Measurements from ENCODE around the gene THSD4.

The THSD4 gene

DNA sequence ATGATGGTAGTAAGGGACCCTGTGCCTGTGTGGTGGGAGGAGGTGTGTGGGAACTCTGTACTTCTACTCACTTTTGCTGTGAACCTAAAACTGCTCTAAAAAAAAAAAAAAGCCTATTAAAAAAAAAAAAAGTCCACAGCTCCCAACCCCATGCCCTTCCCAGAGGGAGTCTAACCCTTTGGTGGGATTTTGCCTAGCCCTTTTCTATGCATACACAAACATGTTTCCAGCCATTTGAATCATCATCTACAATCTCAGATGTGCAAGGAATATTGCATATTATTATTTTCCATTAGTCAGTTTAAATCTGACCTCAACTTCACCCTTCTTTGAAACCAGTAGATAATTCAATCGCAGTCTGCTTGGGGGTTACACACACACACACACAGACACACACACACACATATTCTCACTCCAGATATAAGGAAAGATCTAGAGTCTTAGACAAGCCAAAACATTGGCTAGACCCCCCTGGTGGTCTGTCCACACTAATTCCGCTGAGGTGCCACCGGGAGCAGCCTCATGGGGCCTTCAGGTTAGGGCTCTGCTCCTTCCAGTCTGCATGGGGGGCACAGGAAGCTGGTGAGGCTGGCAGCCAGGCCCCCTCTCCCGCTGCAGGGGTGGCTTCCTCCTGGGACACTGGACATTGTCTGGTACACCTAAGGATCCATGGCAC is 619.6 kb downstream of the THSD4 start:
- no peak for DNase-seq (ENCODE audit: low read depth, low spot score)

DNA sequence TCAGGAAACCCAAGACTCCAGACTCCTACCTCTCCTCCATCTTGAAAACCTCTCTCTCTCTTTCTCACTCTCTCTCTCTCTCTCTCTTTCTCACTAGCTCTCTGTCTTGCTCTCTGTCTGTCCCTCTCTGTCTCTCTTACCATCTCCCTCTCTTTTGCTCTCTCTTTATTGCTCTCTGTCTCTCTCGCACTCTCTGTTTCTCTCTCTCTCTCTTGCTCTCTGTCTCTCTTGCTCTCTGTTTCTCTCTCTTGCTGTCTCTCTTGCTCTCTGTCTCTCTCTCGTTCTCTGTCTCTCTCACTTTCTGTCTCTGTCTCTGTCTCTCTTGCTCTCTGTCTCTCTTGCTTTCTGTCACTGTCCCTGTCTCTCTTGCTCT is 620.1 kb downstream of the THSD4 start:
- Histone ChIP-seq H3K4me3 (no peak overlapping the region), H3K9ac (ENCODE audit: insufficient read length) (no peak overlapping the region), H3K27ac (no peak overlapping the region), H3K36me3 (ENCODE audit: insufficient read depth, low read length) (no peaks in the 10 kb centered on the region), H3K9me3 (ENCODE audit: low read depth, low read length) (no peaks in the 10 kb centered on the region)
- no peak for TF ChIP-seq POLR2AphosphoS5 (IDR thresholded peaks at IDR 0.05; ENCODE audit: borderline replicate concordance, low read depth, low read length)
- no peak for TF ChIP-seq EZH2 (IDR thresholded peaks at IDR 0.05)
- TF ChIP-seq FOXP2 (optimal IDR thresholded peaks at IDR 0.05; ENCODE audit: control extremely low read depth, extremely low read length, insufficient read depth): no peak
- DNase-seq (ENCODE audit: low read depth, low spot score): no peak

More for the DNA sequence above, 619.6 kb downstream of the THSD4 start:
- H3K27ac ChIP-seq: no peak overlapping the region
- no peak for TF ChIP-seq FOXP2 (optimal IDR thresholded peaks at IDR 0.05; ENCODE audit: control extremely low read depth, extremely low read length, insufficient read depth)
- TF ChIP-seq POLR2AphosphoS5 (IDR thresholded peaks at IDR 0.05; ENCODE audit: borderline replicate concordance, low read depth, low read length): no peak
- no peak for TF ChIP-seq EZH2 (IDR thresholded peaks at IDR 0.05)
- H3K9ac ChIP-seq (ENCODE audit: insufficient read length): no peak overlapping the region
- no peaks in the 10 kb centered on the region for H3K9me3 ChIP-seq (ENCODE audit: low read depth, low read length)
- no peak overlapping the region for H3K4me3 ChIP-seq
- no peaks in the 10 kb centered on the region for H3K36me3 ChIP-seq (ENCODE audit: insufficient read depth, low read length)

DNA sequence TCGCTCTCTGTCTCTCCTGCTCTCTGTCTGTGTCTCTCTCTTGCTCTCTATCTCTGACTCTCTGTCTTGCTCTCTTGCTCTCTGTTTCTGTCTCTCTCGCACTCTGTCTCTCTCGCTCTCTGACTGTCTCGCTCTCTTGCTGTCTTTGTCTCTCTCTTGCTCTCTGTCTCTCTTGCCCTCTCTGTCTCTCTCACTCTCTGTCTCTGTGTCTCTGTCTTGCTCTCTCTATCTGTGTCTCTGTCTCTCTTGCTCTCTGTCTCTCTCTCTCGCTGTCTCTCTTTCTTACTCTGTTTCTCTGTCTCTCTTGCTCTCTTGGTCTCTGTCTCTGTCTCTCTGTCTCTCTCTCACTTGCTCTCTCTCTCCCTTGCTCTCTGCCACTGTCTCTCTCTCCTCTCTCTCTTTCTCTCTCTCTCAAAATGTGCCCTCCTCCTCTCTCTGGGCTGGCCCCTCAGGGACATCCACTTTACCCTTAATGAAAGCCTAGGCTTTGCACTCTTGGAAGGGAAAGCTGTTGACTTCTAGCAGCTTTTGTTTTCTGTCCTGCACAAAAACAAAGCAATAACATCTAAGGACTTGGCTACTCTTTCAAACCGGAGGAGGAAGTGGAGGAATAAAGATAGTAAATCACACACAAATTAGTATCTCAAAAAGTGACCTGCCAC is 621.1 kb downstream of the THSD4 start:
- Histone ChIP-seq H3K36me3 (ENCODE audit: insufficient read depth, low read length) (no peaks in the 10 kb centered on the region), H3K9me3 (ENCODE audit: low read depth, low read length) (no peaks in the 10 kb centered on the region), H3K9ac (ENCODE audit: insufficient read length) (no peak overlapping the region), H3K4me3 (no peak overlapping the region), H3K27ac (no peak overlapping the region)
- DNase-seq (ENCODE audit: low read depth, low spot score): no peak
- TF ChIP-seq FOXP2 (optimal IDR thresholded peaks at IDR 0.05; ENCODE audit: control extremely low read depth, extremely low read length, insufficient read depth): no peak
- no peak for TF ChIP-seq POLR2AphosphoS5 (IDR thresholded peaks at IDR 0.05; ENCODE audit: borderline replicate concordance, low read depth, low read length)
- no peak for TF ChIP-seq EZH2 (IDR thresholded peaks at IDR 0.05)

DNA sequence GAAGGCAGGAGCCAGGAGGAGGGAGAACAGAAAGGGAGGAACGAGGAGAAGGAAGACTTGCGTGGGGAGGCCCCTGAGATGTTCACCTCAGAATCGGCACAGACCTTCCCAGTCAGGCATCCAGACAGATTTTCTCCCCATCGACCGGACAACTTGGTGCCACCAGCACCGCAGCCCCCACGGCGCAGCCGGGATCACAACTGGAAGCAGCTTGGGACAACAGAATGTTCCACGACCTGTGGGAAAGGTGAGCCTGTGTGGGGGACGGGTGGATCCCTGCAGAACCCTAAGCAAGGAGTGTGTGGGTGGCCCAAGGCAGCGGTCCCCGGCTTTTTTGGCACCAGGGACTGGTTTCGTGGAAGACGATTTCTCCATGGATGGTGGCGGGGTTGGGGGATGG is 622.5 kb downstream of the THSD4 start:
- H3K27ac ChIP-seq: no peak overlapping the region

DNA sequence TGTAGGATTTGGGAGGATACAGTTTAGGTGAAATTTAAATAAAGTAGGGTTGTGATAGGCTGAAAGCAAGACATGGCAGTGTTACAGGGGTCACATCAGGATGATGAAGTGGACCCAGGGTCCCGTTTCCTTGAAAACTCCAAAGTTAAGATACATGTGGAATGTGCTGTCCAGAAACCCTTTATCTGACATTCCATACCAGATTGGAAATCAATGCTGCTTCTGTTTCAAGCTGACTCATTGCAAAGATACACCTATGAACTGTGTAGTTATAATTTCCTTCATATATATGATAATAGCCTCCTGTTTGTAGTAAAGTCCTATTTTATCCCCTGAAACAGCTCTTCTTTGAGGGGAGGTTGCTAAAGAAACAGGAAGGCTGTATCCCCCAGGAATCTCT is 624.1 kb downstream of the THSD4 start:
- Histone ChIP-seq H3K36me3 (ENCODE audit: insufficient read depth, low read length) (no peaks in the 10 kb centered on the region), H3K9ac (ENCODE audit: insufficient read length) (no peak overlapping the region), H3K27ac (no peak overlapping the region), H3K9me3 (ENCODE audit: low read depth, low read length) (no peaks in the 10 kb centered on the region), H3K4me3 (no peak overlapping the region)
- no peak for TF ChIP-seq FOXP2 (optimal IDR thresholded peaks at IDR 0.05; ENCODE audit: control extremely low read depth, extremely low read length, insufficient read depth)
- DNase-seq (ENCODE audit: low read depth, low spot score): no peak

More for the DNA sequence above, 622.5 kb downstream of the THSD4 start:
- H3K9ac ChIP-seq (ENCODE audit: insufficient read length): no peak overlapping the region
- no peak for TF ChIP-seq POLR2AphosphoS5 (IDR thresholded peaks at IDR 0.05; ENCODE audit: borderline replicate concordance, low read depth, low read length)
- no peak for TF ChIP-seq EZH2 (IDR thresholded peaks at IDR 0.05)
- no peak for TF ChIP-seq FOXP2 (optimal IDR thresholded peaks at IDR 0.05; ENCODE audit: control extremely low read depth, extremely low read length, insufficient read depth)
- no peak overlapping the region for H3K4me3 ChIP-seq
- H3K36me3 ChIP-seq (ENCODE audit: insufficient read depth, low read length): no peaks in the 10 kb centered on the region
- no peaks in the 10 kb centered on the region for H3K9me3 ChIP-seq (ENCODE audit: low read depth, low read length)
- no peak for DNase-seq (ENCODE audit: low read depth, low spot score)

DNA sequence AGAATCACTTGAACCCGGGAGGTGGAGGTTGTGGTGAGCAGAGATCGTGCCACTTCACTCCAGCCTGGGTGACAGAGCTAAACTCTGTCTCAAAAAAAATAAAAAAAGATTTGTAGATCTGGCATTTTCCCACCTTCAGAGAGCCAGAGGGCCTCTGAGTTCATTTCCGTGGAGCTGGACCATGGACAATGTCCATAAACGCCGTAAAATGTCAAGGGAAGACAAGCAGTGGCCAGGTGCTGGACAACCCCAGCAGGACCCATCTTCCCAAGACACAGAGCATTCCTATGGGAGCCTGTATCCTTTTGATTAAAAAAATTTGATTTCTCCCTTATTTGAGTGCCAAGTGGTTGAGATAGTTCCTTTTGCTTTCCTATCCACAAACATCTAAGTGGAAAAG is 627.7 kb downstream of the THSD4 start:
- Histone ChIP-seq H3K9me3 (ENCODE audit: low read depth, low read length) (no peaks in the 10 kb centered on the region), H3K4me3 (no peak overlapping the region), H3K9ac (ENCODE audit: insufficient read length) (no peak overlapping the region), H3K36me3 (ENCODE audit: insufficient read depth, low read length) (no peaks in the 10 kb centered on the region), H3K27ac (no peak overlapping the region)
- no peak for TF ChIP-seq FOXP2 (optimal IDR thresholded peaks at IDR 0.05; ENCODE audit: control extremely low read depth, extremely low read length, insufficient read depth)
- no peak for TF ChIP-seq POLR2AphosphoS5 (IDR thresholded peaks at IDR 0.05; ENCODE audit: borderline replicate concordance, low read depth, low read length)
- TF ChIP-seq EZH2 (IDR thresholded peaks at IDR 0.05): no peak
- no peak for DNase-seq (ENCODE audit: low read depth, low spot score)

DNA sequence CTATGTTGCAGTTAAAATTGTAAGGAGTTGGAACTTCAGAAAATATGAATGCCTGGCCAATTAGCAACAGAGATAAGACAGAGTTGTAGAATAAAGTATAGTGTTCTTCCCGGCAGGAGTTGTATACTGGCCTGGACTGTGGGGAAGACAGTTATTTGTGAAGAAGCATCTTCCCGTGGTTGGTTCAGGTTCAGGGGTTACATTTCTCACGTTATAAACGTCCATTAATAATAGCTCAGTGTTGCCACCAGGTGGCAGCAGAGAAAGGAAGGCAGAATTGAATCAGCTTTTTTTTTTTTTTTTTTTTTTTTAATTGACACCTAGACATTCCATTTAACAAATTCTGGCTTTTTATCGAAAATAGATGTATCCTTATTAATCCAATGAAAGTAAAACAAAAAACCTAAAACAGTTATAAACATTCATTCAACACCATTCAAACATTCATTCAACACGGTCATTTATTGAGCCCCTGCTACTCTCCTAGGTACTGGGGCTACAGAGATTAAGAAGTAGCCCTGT is 628.7 kb downstream of the THSD4 start:
- DNase-seq (ENCODE audit: low read depth, low spot score): no peak
- Histone ChIP-seq H3K9ac (ENCODE audit: insufficient read length) (no peak overlapping the region), H3K4me3 (no peak overlapping the region), H3K27ac (no peak overlapping the region), H3K36me3 (ENCODE audit: insufficient read depth, low read length) (no peaks in the 10 kb centered on the region), H3K9me3 (ENCODE audit: low read depth, low read length) (no peaks in the 10 kb centered on the region)
- TF ChIP-seq FOXP2 (optimal IDR thresholded peaks at IDR 0.05; ENCODE audit: control extremely low read depth, extremely low read length, insufficient read depth) (no peak), EZH2 (IDR thresholded peaks at IDR 0.05) (no peak), POLR2AphosphoS5 (IDR thresholded peaks at IDR 0.05; ENCODE audit: borderline replicate concordance, low read depth, low read length) (no peak)

DNA sequence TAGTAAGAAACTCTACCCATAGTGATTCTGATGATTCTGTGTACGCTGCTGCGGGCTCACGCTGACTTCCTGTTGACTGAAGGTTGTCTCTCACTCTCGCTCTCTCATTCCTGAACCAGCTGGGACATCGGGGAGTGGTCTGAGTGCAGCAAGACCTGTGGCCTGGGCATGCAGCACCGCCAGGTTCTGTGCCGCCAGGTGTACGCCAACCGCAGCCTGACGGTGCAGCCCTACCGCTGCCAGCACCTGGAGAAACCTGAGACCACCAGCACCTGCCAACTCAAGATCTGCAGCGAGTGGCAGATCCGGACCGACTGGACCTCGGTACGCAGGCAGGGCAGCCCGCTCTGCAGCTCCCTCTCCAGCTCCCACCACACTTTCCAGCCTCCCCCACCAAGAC is 631.4 kb downstream of the THSD4 start:
- H3K36me3 ChIP-seq (ENCODE audit: insufficient read depth, low read length): no peaks in the 10 kb centered on the region
- H3K4me3 ChIP-seq: no peak overlapping the region
- H3K9me3 ChIP-seq (ENCODE audit: low read depth, low read length): no peaks in the 10 kb centered on the region
- H3K27ac ChIP-seq: no peak overlapping the region
- no peak overlapping the region for H3K9ac ChIP-seq (ENCODE audit: insufficient read length)
- DNase-seq (ENCODE audit: low read depth, low spot score): no peak
- TF ChIP-seq FOXP2 (optimal IDR thresholded peaks at IDR 0.05; ENCODE audit: control extremely low read depth, extremely low read length, insufficient read depth): no peak
- TF ChIP-seq EZH2 (IDR thresholded peaks at IDR 0.05): no peak
- no peak for TF ChIP-seq POLR2AphosphoS5 (IDR thresholded peaks at IDR 0.05; ENCODE audit: borderline replicate concordance, low read depth, low read length)

All from SK-N-MC (cell line).